NCI-H82 (cell line): ENCODE results near the gene EID2B.

Experiments used
- DNase-seq: peaks from one replicate; lab custom pipeline; 2025; lab: John Stamatoyannopoulos, UW

EID2B gene

DNA sequence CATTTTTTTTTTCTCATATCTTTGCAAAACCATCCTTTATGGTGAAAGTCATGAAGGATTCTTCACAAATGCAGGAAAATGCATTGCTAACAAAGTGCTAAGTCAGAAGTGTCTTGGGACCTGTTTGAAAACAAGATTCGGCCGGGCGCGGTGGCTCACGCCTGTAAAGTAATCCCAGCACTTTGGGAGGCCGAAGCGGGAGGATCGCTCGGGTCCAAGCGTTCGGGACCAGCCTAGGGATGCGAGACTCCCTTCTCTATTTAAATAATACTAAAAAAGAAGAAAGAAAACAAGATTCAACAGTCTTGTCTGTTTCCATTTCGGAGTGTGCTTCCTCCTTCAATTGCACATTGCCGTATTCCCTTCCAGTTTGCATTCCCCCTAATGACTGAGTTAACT is 819 bp downstream of the EID2B start:
- peak; percentile 52 for DNase-seq

DNA sequence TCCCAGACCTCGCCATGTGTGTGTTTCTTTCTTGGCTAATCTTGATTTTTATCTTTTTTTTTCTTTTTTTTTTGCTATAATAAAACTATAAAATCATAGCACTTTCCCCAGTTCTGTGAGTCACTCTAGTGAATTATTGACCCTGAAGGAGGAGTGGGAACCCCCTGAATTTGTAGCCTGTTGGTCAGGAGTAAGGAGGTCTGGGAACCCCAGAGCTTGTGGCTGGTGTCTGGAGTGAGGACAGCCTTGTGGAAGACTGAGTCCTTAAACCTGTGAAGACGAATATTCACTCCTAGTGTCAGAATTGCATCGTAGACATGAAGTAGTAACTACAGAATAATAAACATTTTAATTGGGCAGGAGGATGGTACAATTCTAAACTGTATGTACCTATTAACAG is 7.4 kb downstream of the EID2B start:
- DNase-seq = no peak

DNA sequence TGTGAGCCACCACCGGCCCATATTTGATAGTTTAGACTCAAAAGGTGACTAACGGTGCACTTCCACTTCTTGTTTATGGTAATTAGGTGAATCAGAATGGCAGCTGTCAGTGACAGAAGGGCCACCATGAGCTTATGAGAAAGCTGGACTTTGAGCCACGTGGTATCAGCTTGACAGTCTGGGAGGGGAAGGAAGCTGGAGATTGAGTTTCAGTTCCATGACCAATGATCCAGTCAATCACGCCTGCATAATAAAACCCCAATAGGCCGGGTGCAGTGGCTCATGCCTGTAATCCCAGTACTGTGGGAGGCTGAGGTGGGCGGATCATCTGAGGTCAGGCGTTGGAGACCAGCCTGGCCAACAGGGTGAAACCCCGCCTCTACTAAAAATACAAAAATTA is 8.2 kb downstream of the EID2B start:
- peak; percentile 91 for DNase-seq

DNA sequence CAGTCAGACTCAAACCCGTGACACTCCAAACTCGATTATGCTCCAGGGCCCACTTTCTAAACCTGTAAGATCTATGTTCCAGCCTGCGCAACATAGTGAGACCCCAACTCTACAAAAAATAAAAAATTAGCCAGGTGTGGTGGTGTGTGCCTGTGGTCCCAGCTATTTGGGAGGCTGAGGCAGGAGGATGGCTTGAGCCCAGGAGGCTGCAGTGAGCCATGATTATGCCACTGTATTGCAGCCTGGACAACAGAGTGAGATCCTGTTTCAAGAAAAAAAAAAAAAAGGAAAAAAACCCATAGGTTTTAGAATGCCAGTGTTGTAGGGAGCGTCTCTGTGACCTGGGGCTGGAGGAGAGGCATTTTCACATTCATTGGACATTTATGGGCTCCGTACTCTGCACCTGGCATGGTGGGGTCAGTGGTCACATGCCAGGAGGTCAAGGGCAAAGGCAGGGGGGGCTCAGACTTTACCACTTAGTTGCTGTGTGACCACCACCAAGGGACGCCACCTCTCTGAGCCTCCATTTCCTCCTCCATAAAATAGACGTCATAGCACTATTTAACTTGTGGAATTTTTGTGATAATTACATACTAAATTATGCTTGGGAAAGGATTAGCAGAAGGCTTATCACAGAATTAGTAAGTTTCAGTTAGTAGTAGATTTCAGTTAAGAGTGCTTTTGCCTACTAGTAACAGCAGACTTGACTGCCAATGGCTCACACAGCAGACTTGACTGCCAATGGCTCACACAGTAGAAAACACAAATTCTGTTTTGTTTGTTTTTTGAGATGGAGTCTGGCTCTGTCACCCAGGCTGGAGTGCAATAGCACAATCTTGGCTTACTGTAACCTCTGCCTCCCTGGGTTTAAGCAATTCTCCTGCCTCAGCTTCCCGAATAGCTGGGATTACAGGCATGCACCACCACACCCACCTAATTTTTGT is 11.8 kb downstream of the EID2B start:
- DNase-seq = no peak

DNA sequence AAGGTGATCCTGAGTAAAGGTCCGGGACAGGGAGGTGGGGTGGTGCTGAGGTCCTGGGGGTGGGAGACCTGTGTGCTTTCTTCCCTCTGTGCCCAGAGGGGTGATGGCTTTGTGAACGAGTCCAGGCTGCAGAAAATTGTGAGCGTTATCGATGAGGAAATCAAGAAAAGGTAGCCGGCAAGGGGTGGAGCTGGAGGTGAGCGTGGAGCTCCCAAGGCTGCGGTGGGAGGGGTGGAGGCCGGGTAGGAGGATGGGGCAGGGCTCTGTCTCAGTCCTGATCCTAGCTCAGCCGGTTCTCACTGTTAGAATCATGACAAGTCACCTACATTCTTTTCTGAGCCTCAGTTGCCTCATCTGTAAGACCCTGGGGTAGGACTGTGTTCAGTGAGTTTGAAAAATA is 13.7 kb downstream of the EID2B start:
- DNase-seq = no peak

DNA sequence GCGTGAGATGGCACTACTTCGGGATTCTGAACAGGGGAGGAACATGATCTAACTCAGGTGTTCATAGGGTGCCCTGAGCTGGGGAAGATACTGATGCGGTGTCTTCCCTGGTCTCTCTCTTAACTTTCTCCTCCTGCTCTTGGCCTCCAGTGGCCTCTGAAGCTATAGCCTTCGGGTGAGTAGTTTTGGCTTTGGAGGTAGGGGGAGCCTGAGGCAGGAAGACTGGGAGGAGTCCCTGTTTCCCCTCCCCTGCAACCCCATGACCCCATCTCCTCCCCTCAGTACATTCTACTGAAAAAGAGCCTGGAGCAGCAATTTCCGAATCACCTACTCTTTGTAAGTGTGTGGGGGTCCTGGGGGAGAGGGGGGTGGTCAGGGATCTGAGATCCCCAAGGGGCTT is 14.2 kb downstream of the EID2B start:
- DNase-seq = no peak

DNA sequence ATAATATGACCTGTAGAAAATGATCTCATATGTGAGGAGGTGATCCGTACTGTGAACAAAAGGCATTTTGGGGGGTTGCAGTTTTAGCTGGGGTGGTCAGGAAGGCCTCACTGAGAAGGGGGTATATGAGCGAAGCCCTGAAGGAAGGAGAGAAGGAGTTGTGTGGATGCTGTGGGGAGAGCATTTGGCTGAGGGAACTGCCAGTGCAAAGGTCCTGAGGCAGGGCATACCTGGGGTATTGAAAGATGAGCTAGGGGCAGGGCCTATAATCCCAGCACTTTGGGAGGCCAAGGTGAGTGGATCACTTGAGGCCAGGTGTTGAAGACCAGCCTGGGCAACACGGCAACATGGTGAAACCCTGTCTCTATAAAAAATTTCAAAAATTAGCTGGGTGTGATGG is 15.2 kb downstream of the EID2B start:
- no peak for DNase-seq

DNA sequence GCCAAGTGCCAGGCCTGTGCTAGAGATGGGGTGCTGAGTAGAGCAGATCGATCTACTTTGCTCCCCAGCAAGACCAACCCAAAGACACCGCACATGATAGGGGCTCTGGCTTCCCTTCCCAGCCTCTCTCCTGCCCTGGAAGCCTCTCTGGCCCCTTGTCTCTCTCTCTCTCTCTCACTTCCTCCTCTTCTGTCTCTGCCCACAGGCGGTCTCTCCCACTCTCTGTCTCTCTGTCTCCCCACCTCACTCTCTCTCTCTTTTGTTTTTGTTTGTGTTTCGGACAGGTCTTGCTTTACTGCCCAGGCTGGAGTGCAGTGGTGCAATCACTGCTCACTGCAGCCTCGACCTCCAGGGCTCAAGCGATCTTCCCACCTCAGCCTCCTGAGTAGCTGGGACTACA is 16.4 kb downstream of the EID2B start:
- DNase-seq = no peak

DNA sequence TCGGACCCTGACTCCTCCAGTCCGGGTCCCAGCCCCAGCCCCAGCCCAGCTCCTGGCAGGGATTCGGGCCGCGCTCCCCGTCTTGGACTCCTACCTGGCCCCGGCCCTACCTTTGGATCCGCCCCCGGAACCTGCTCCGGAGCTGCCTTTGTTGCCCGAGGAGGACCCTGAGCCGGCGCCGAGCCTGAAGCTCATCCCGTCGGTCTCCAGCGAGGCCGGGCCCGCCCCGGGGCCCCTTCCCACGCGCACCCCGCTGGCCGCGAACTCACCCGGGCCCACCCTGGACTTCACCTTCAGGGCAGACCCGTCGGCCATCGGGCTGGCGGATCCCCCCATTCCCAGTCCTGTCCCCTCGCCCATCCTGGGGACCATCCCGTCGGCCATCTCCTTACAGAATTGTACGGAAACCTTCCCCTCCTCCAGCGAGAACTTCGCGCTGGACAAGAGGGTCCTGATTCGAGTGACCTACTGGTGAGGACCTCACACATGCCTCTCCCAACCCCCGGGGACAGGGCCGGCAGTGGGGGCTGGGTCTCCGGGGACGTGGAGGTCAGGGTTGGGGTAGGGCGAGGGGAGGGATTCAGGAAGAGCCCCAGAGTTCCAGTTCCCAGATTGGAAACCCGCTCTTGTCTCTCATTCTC is 17.0 kb downstream of the EID2B start:
- DNase-seq = no peak

DNA sequence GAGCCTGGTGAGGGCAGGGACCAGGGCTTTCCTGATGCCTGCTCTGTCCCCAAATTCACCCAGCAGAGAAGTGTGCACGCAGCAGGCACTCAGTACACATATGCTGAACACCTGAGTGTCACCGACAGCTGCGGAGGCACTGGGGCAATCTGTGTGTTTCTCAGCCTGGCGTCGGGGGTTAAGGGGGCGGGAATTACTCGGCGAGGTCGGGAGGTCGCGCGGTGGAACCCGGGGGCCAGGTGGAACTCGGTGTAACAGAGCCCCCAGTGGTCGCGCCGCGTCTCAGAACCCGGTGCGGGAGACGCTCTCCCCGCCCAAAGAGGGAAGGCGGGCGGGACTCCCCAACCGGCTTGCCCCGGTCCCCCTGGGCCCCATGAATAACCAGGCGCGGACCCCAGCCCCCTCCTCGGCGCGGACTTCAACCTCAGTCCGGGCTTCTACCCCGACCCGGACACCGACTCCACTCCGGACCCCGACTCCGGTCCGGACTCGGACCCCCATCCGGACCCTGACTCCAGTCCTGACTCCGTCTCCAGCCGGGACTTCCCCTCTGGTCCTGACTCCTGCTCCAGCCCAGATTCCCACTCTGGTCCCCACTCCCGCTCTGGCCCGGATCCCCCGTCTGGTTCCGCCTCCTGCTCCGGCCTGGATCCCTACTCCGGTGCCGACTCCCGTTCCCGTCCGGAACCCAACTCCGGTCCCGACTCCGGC is 17.7 kb downstream of the EID2B start, which contains the start of gene SELENOV:
Gene SELENOV (plus strand): TSS at position 300 of the 711 bp plus-strand sequence. CDS start 74 bp downstream, at position 374.
- peak; percentile 62 for DNase-seq

DNA sequence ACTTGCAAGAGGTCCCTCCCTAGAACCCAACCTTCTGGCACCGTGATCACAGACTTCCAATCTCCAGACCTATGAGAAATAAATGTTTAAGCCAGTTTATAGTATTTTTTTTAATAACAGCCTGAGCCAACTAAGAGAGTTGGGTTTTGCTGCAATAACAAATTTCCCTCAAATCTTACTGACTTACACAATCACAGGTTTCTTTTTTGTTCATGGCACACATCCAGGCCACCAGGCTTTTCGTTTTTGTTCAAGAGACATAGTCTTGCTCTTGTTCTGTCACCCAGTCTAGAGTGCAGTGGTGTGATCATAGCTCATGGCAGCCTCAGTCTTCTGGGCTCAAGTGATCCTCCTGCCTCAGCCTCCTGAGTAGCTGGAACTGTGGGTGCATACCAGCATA is 19.7 kb downstream of the EID2B start:
- no peak for DNase-seq

DNA sequence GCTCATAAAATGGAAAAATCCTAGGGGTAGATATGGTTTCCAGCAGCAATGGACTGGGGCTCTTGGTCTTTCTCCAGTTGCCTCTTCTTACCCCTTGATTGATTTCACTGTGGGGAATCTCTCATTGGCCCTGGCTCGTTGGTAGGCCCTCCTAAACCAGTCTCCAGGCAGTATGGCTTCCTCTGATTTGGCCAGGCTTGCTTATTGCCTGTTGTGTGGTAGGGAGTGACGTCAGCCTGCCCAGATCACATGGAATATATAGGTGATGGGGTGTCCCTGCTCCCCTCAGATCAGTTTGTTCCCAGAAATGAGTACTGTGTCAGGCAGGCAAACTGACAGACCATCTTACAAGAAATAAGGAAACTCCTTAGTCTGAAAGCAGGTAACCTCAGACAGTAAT is 23.4 kb downstream of the EID2B start:
- no peak for DNase-seq

DNA sequence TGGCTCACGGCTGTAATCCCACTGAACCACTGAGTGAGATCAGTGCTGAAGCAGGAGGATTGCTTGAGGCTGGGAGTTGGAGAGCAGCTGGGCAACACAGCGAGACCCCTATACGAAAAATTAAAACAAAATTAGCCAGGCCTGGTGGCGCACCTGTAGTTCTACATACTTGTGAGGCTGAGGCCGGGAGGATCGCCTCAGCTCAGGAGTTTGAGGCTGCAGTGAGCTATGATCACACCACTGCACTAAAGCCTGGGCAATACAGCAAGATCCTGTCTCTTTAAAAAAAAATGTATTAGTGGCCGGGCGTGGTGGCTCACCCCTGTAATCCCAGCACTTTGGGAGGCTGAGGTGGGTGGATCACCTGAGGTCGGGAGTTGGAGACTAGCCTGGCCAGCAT is 24.0 kb downstream of the EID2B start:
- no peak for DNase-seq

DNA sequence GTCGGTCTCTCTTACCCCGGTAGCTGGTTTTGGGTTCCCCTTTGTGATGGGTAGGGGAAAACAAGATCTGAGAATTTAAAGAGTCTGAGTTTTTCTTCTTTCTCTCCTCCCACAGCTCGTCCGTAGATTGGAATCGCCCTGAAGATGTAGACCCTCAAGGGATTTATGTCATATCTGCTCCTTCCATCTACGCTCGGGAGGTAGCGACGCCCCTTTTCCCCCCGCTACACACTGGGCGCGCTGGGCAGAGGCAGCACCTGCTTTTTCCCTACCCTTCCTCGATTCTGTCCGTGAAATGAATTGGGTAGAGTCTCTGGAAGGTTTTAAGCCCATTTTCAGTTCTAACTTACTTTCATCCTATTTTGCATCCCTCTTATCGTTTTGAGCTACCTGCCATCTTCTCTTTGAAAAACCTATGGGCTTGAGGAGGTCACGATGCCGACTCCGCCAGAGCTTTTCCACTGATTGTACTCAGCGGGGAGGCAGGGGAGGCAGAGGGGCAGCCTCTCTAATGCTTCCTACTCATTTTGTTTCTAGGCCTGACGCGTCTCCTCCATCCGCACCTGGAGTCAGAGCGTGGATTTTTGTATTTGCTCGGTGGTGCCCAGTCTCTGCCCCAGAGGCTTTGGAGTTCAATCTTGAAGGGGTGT is 24.8 kb downstream of the EID2B start:
- no peak for DNase-seq

DNA sequence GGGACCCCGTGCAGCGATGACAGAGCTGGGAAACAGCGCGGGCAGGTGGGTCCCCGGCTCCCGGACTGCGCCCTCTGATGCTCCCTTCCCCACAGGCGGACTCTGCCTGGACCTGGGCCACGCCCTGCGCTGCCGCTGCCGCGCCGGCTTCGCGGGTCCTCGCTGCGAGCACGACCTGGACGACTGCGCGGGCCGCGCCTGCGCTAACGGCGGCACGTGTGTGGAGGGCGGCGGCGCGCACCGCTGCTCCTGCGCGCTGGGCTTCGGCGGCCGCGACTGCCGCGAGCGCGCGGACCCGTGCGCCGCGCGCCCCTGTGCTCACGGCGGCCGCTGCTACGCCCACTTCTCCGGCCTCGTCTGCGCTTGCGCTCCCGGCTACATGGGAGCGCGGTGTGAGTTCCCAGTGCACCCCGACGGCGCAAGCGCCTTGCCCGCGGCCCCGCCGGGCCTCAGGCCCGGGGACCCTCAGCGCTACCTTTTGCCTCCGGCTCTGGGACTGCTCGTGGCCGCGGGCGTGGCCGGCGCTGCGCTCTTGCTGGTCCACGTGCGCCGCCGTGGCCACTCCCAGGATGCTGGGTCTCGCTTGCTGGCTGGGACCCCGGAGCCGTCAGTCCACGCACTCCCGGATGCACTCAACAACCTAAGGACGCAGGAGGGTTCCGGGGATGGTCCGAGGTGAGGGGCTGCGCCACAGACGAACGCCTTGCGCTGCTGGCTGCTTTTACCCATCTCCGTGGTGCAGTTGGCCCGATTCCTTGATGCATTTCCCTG is 25.5 kb downstream of the EID2B start:
- peak; percentile 95 for DNase-seq

DNA sequence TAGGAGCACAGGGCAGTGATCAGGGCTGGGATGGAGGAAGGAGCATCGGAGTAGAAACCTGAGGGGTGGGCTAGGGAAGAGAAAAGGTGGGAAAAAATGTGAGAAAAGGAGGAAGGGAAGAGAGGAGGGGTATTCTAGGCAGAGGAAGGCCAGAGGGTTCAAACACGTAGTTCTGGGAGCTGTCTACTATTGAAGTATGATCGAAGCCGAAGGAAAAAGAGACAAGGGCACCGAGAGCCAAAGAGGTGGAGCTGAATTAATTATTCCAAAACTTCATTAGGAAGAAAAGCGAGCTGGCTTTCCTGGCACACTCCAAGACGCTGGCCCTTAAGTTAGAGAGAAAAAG is 26.1 kb downstream of the EID2B start:
- no peak for DNase-seq

DNA sequence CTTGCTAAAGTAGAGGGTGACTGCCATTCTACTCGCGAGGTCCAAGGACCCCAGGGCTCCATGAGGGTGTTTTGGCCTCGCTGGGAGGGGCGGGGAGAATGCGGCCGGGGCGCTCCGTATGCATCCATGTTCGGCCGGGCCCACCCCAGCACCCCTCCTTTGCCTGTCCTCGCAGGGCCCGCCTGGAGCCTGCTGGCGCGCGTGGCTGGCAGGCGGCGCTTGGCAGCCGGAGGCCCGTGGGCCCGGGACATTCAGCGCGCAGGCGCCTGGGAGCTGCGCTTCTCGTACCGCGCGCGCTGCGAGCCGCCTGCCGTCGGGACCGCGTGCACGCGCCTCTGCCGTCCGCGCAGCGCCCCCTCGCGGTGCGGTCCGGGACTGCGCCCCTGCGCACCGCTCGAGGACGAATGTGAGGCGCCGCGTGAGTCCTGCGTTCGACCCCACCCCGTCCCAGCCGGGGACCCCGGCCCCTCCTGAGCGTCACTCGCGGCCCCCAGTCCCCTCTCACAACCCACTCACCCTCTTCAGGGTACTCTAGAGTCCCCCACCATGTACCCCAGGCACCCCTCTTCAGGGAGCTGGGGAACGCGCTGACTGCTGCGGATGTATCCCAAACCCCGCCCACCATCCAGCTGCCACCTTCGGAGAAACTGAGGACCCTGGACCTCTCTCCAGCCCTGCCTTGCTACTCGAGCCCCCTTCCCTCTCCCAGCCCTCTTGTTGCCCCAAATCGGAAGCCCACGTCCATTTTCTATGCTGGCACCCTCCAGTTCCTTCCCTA is 29.8 kb downstream of the EID2B start:
- DNase-seq = peak; percentile 69

DNA sequence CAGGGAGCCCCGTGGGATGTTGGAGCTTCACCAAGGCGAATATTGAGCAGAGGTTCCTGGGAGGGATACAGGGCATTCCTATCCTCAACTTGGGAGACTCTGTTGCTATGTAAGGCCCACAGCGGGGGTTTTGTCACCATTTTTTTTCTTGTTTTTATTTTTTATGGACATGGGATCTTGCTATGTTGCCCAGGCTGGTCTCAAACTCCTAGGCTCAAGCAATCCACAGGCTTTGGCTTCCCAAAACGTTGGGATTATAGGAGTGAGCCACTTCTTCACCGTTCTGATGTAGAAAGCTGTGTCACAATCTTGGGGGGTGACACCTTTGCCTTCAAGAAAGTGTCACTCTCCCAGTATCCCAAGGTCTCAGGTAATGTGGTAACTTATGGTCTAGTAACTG is 31.3 kb downstream of the EID2B start:
- no peak for DNase-seq

DNA sequence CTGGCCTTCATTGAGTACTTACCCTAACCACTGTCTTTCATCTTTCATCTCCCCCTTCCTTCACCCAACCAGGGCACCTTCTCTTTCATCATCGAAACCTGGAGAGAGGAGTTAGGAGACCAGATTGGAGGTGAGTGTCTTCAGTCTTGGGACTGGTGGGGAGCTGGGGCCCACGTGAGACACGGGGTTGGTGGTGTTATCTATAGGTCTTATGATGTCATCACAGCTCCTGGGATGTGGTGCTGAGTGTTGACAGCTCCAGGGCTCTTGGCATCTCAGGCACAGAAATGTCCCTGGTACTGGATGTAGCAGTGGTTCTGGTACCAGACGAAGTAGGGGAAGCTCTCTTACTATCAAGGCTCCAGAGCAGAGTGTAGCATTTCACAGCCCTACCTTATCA is 32.1 kb downstream of the EID2B start:
- DNase-seq = no peak

DNA sequence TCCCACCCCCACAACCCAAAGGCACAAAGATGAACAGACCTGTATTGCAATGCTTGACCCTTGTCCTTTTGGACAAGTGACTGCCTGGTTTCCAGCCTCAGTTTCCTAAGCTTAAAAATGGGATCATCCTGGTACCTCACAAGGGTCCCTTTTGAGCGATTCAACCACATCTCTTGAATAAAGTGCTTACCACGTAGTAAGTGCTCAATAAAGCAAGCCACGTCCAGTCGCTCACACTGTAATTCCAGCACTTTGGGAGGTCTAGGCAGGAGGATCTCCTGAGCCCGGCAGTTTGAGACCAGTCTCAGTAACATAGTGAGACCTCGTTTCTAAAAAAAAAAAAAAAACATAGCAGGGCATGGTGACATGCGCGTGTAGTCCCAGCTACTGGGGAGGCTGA is 32.7 kb downstream of the EID2B start:
- DNase-seq = no peak
